ENCODE results near the gene DDX24.

DDX24 gene

GRCh38 chr14:94048691-94049624 is 32.0 kb downstream of the DDX24 start:
- DNase-seq (ENCODE audit: low read depth in 3 of 3): no peak

- no peak for DNase-seq (ENCODE audit: low read depth in 3 of 3)
These were observed 33.4 kb downstream of the DDX24 start for GRCh38 chr14:94047581-94047980.

- no peak for DNase-seq (ENCODE audit: low read depth in 3 of 3)
These were observed 34.2 kb downstream of the DDX24 start for GRCh38 chr14:94046696-94047250.

GRCh38 chr14:94045563-94046345 is 35.2 kb downstream of the DDX24 start:
- no peak for DNase-seq (ENCODE audit: low read depth in 3 of 3)

GRCh38 chr14:94045101-94045500 is 35.9 kb downstream of the DDX24 start:
- DNase-seq (ENCODE audit: low read depth in 3 of 3): no peak

GRCh38 chr14:94044476-94045091 is 36.4 kb downstream of the DDX24 start:
- DNase-seq (ENCODE audit: low read depth in 3 of 3): no peak

GRCh38 chr14:94043756-94044475 is 37.1 kb downstream of the DDX24 start:
- no peak for DNase-seq (ENCODE audit: low read depth in 3 of 3)

GRCh38 chr14:94043111-94043755 is 37.8 kb downstream of the DDX24 start:
- DNase-seq (ENCODE audit: low read depth in 3 of 3): no peak

- no peak for DNase-seq (ENCODE audit: low read depth in 3 of 3)
These were observed 38.4 kb downstream of the DDX24 start for GRCh38 chr14:94042433-94043091.

- DNase-seq (ENCODE audit: low read depth in 3 of 3): no peak
These were observed 39.3 kb downstream of the DDX24 start for GRCh38 chr14:94041551-94042346.

- DNase-seq (ENCODE audit: low read depth in 3 of 3): no peak
These were observed 40.2 kb downstream of the DDX24 start for GRCh38 chr14:94040796-94041195.

GRCh38 chr14:94040247-94040646 is 40.8 kb downstream of the DDX24 start:
- no peak for DNase-seq (ENCODE audit: low read depth in 3 of 3)

GRCh38 chr14:94038921-94039629 is 41.9 kb downstream of the DDX24 start:
- DNase-seq (ENCODE audit: low read depth in 3 of 3): no peak

GRCh38 chr14:94038510-94038909 is 42.5 kb downstream of the DDX24 start:
- DNase-seq (ENCODE audit: low read depth in 3 of 3): no peak

GRCh38 chr14:94037954-94038353 is 43.0 kb downstream of the DDX24 start:
- no peak for DNase-seq (ENCODE audit: low read depth in 3 of 3)

- DNase-seq (ENCODE audit: low read depth in 3 of 3): peak; percentile 54 to 73 (median 68)
These were observed 44.5 kb downstream of the DDX24 start for GRCh38 chr14:94036313-94037167.

GRCh38 chr14:94034886-94035285 is 46.1 kb downstream of the DDX24 start:
- DNase-seq (ENCODE audit: low read depth in 3 of 3): no peak

GRCh38 chr14:94031883-94032279 is 49.1 kb downstream of the DDX24 start:
- DNase-seq (ENCODE audit: low read depth in 3 of 3): no peak
